Embryonic facial prominence (tissue), 1 donor: ENCODE measurements around the gene ZNF532.
"Not testable (repeated sequence)": the region's sequence is repeated elsewhere in the genome, so short reads cannot be mapped to it uniquely, and the experiment has no call there.

Experiments used
- DNase-seq: peaks from one replicate; pipeline ENCODE4 v3.0.0-alpha.2; 2016; ENCODE audit errors: extremely low spot score

The ZNF532 gene

GRCh38 chr18:58864146-58865032 lies at the start of gene ZNF532:
ZNF532 (plus strand) TSS chr18:58864877. CDS start in a region left out here.
- DNase-seq = peak; percentile 79

GRCh38 chr18:58819051-58819450 lies 45.6 kb upstream of the ZNF532 start:
- DNase-seq = no peak

GRCh38 chr18:58820251-58820650 lies 44.4 kb upstream of the ZNF532 start:
- DNase-seq = no peak

- no peak for DNase-seq
These were observed 41.7 kb upstream of the ZNF532 start for GRCh38 chr18:58822944-58823343.

GRCh38 chr18:58823412-58823811 lies 41.3 kb upstream of the ZNF532 start:
- DNase-seq = no peak

GRCh38 chr18:58826926-58827325 lies 37.8 kb upstream of the ZNF532 start:
- DNase-seq = not testable (repeated sequence)

- no peak for DNase-seq
These were observed 37.2 kb upstream of the ZNF532 start for GRCh38 chr18:58827428-58827827.

GRCh38 chr18:58827886-58828285 lies 36.8 kb upstream of the ZNF532 start:
- DNase-seq = no peak

GRCh38 chr18:58828399-58829121 lies 36.1 kb upstream of the ZNF532 start:
- no peak for DNase-seq

GRCh38 chr18:58829263-58829662 lies 35.4 kb upstream of the ZNF532 start:
- DNase-seq = no peak

GRCh38 chr18:58829886-58830285 lies 34.8 kb upstream of the ZNF532 start:
- DNase-seq = not testable (repeated sequence)

- DNase-seq = no peak
These were observed 33.1 kb upstream of the ZNF532 start for GRCh38 chr18:58831606-58832005.

GRCh38 chr18:58838165-58838860 lies 26.4 kb upstream of the ZNF532 start:
- no peak for DNase-seq

- no peak for DNase-seq
These were observed 25.7 kb upstream of the ZNF532 start for GRCh38 chr18:58838946-58839345.

GRCh38 chr18:58842978-58843687 lies 21.5 kb upstream of the ZNF532 start:
- no peak for DNase-seq

GRCh38 chr18:58843688-58844035 lies 21.0 kb upstream of the ZNF532 start:
- DNase-seq = no peak

- DNase-seq = no peak
These were observed 19.8 kb upstream of the ZNF532 start for GRCh38 chr18:58844871-58845270.

GRCh38 chr18:58845928-58846724 lies 18.6 kb upstream of the ZNF532 start:
- DNase-seq = no peak

GRCh38 chr18:58847383-58848071 lies 17.1 kb upstream of the ZNF532 start:
- DNase-seq = no peak

- DNase-seq = no peak
These were observed 16.0 kb upstream of the ZNF532 start for GRCh38 chr18:58848685-58849084.
